GM12878 (cell line): ENCODE data around the gene RPS28. TPM values are rescaled to one million over a fixed set of nuclear protein-coding genes. Genes with fewer than 3 reads are reported as not detected.

Experiments
- ATAC-seq: fragments of 200-7000 bp; cut with Tn5 transposase; 3 replicates; pipeline ENCODE4 v1.9.1; 2020; ENCODE audit warnings: mild to moderate bottlenecking, moderate library complexity
- BruUV-seq: library from RNA; stranded (reverse); fragments of 400-500 nt; replicated peaks from 2 replicates; lab custom pipeline; 2021; lab: Mats Ljungman, UMichigan
- CTCF ChIA-PET: fragments of 300-600 bp; sonication (Branson Sonifier 250); formaldehyde crosslinking; extraction: SDS; loops from one replicate; lab custom pipeline; 2021; ENCODE audit warnings: inconsistent platforms; lab: Yijun Ruan, JAX
- POLR2A ChIA-PET: fragments of 350-600 bp; formaldehyde crosslinking; extraction: SDS; loops from one replicate; lab custom pipeline; 2021; ENCODE audit warnings: inconsistent platforms; lab: Charles Lee
- RAD21 ChIA-PET: fragments of 300-600 bp; sonication (Branson Sonifier 250); formaldehyde crosslinking; loops from one replicate; lab custom pipeline; 2023; ENCODE audit warnings: antibody characterized with exemption; ENCODE audit not compliant: unreplicated experiment; lab: Charles Lee
- SMC1A ChIA-PET: fragments of 300-600 bp; sonication (Branson Sonifier 250); formaldehyde crosslinking; loops from one replicate; lab custom pipeline; 2023; ENCODE audit not compliant: unreplicated experiment, uncharacterized antibody; lab: Charles Lee
- DNase-seq: peaks from one replicate; pipeline ENCODE4 v3.0.0-alpha.2; 2011; ENCODE audit warnings: low read depth, low spot score
- FAIRE-seq: peaks from 3 replicates; lab custom pipeline; 2011; peaks lifted over from hg19 to GRCh38; lab: Jason Lieb, UNC
- H2AFZ ChIP-seq: 2 replicates; pipeline ENCODE4 v1.6.0; 2011; ENCODE audit warnings: low read depth, low read length, control low read depth; ENCODE audit not compliant: control insufficient read depth
- H3K27ac ChIP-seq: 2 replicates; pipeline ENCODE4 v1.5.1; 2011; ENCODE audit warnings: control low read depth; ENCODE audit not compliant: control insufficient read depth, insufficient read depth
- H3K27me3 ChIP-seq, 2 experiments: replicated peaks in 1 of 2; 2 replicates each; pipeline versions ENCODE4 v1.6.0 to v1.6.1; 2011; ENCODE audit warnings: low read length in 1 of 2; ENCODE audit not compliant: control insufficient read depth in 2 of 2, insufficient read depth in 2 of 2
- H3K36me3 ChIP-seq, 2 experiments: 2 replicates each; pipeline ENCODE4 v1.5.1; 2011; ENCODE audit warnings: low read length in 1 of 2; ENCODE audit not compliant: control insufficient read depth in 2 of 2, insufficient read depth in 2 of 2
- H3K4me1 ChIP-seq: 2 replicates; pipeline ENCODE4 v1.6.1; 2011; ENCODE audit warnings: mild to moderate bottlenecking, low read length, moderate library complexity, mixed read lengths; ENCODE audit not compliant: control insufficient read depth, insufficient read depth
- H3K4me2 ChIP-seq: 2 replicates; pipeline ENCODE4 v1.6.0; 2011; ENCODE audit warnings: control low read depth; ENCODE audit not compliant: control insufficient read depth, insufficient read depth
- H3K4me3 ChIP-seq: fragments of 200-600 bp; sonication (generic); 2 replicates; pipeline ENCODE4 v1.5.1; 2016
- H3K79me2 ChIP-seq: 2 replicates; pipeline ENCODE4 v1.6.0; 2011; ENCODE audit warnings: low read length; ENCODE audit not compliant: control insufficient read depth, insufficient read depth
- H3K9ac ChIP-seq: 2 replicates; pipeline ENCODE4 v1.8.0; 2011; ENCODE audit warnings: low read length, control low read depth, mixed read lengths; ENCODE audit not compliant: control insufficient read depth, insufficient read depth
- H3K9me3 ChIP-seq: replicated peaks from 3 replicates; pipeline ENCODE4 v1.5.1; 2011; ENCODE audit warnings: mild to moderate bottlenecking, low read length; ENCODE audit not compliant: control insufficient read depth, insufficient read depth
- H4K20me1 ChIP-seq: 2 replicates; pipeline ENCODE4 v1.6.0; 2011; ENCODE audit not compliant: control insufficient read depth, insufficient read depth
- BACH1 ChIP-seq: fragments of 450-650 bp; IDR thresholded peaks from 2 replicates; pipeline ENCODE4 v1.6.1; 2017; ENCODE audit warnings: mild to moderate bottlenecking, borderline replicate concordance
- CBX3 ChIP-seq: fragments of 200-600 bp; sonication (generic); IDR thresholded peaks from 2 replicates; pipeline ENCODE4 v1.6.1; 2016; ENCODE audit warnings: low read depth, borderline replicate concordance
- ESRRA ChIP-seq: IDR thresholded peaks from 2 replicates; pipeline ENCODE4 v1.6.1; 2012; ENCODE audit warnings: mild to moderate bottlenecking, low read length, improper control_type of control experiment
- IRF4 ChIP-seq: IDR thresholded peaks from 2 replicates; pipeline ENCODE4 v1.6.1; 2011; ENCODE audit warnings: low read depth, low read length
- KAT2A ChIP-seq: conservative IDR thresholded peaks from 2 replicates; pipeline ENCODE4 v1.6.1; 2011; ENCODE audit warnings: low read depth, low read length; ENCODE audit not compliant: control insufficient read depth
- MTA2 ChIP-seq: fragments of 450-650 bp; IDR thresholded peaks from 2 replicates; pipeline ENCODE4 v1.6.1; 2016; ENCODE audit warnings: low read depth, mild to moderate bottlenecking, moderate library complexity
- NFYA ChIP-seq: IDR thresholded peaks from 2 replicates; pipeline ENCODE4 v1.6.1; 2011; ENCODE audit warnings: low read depth, mild to moderate bottlenecking, low read length, improper control_type of control experiment, borderline replicate concordance
- POLR2AphosphoS2 ChIP-seq: IDR thresholded peaks from 2 replicates; pipeline ENCODE4 v1.6.1; 2011; ENCODE audit warnings: low read depth, mild to moderate bottlenecking, low read length, improper control_type of control experiment, moderate library complexity
- POU2F2 ChIP-seq: IDR thresholded peaks from 3 replicates; pipeline ENCODE4 v1.6.1; 2011; ENCODE audit warnings: low read depth, mild to moderate bottlenecking, low read length, borderline replicate concordance
- SREBF2 ChIP-seq: IDR thresholded peaks from 2 replicates; pipeline ENCODE4 v1.6.1; 2012; ENCODE audit warnings: mild to moderate bottlenecking, low read length
- WGBS: methylation state at CpG from one replicate; pipeline ENCODE4 v1.1.6; 2016; ENCODE audit warnings: low lambda C conversion rate; ENCODE audit not compliant: insufficient replicate concordance, insufficient coverage; ENCODE audit errors: missing lambda C conversion rate; 5-methylcytosine and 5-hydroxymethylcytosine counted together
- in situ Hi-C: fragments of 300-500 bp; cut with MboI; formaldehyde crosslinking; loops from 9 replicates; pipeline ENCODE4 v1.14.3; 2018; ENCODE audit warnings: mixed read lengths
- intact Hi-C: fragments of 100-400 bp; cut with micrococcal nuclease; formaldehyde crosslinking; loops from one replicate; pipeline ENCODE4 v1.14.2; 2022; ENCODE audit not compliant: unreplicated experiment
- polyA plus RNA-seq, 11 experiments: library from polyadenylated mRNA; depleted of rRNA in 4 of 11; unstranded in 6 of 11; stranded (reverse) in 5 of 11; fragments of >200 nt; fragmentation: Nextera tagmentation in 4 of 11; fragmentation: Illumina TruSeq in 1 of 11; extraction: Ambion mirVana in 4 of 11; extraction: Trizol in 1 of 11; gene quantifications; 1 replicate in 1 of 11; 2 replicates in 10 of 11; pipeline versions ENCODE4 v1.2.1 to v1.2.3, GENCODE V29; 2011 to 2016; ENCODE audit warnings: inconsistent platforms in 2 of 11, missing spikeins in 2 of 11, low read depth in 1 of 11
- total RNA-seq, 4 experiments: library from RNA; depleted of rRNA in 3 of 4; stranded (reverse); fragments of >200 nt in 3 of 4; fragmentation: Illumina TruSeq in 1 of 4; extraction: Trizol in 1 of 4; gene quantifications; 2 replicates each; pipeline versions ENCODE4 v1.2.1 to v1.2.3, GENCODE V29; 2013 to 2021
- TF ChIP-seq, protein P1 (sequence below): IDR thresholded peaks from 2 replicates; pipeline ENCODE4 v1.6.1; 2011; ENCODE audit warnings: borderline replicate concordance, low read depth, mild to moderate bottlenecking, moderate library complexity, low read length; ENCODE audit not compliant: insufficient read depth, poor library complexity, severe bottlenecking
- TF ChIP-seq, protein P2 (sequence below): fragments of 450-650 bp; formaldehyde crosslinking; IDR thresholded peaks from 2 replicates; pipeline ENCODE4 v1.4.0; 2022; ENCODE audit warnings: mild to moderate bottlenecking, moderate library complexity
- TF ChIP-seq, protein P3 (sequence below): fragments of 150-350 bp; IDR thresholded peaks from 2 replicates; pipeline ENCODE4 v1.6.1; 2014; ENCODE audit warnings: mild to moderate bottlenecking, low read depth, low read length
- TF ChIP-seq, protein P4 (sequence below): fragments of 450-650 bp; IDR thresholded peaks from 2 replicates; pipeline ENCODE4 v1.6.1; 2017; ENCODE audit warnings: antibody characterized with exemption, mild to moderate bottlenecking, moderate library complexity

RPS28 gene
- total and polyA plus RNA-seq, 10 of the 15 experiments (the other 5 are each of a cell fraction or from before 2014, with no cell fraction given): 422 to 3,905 (median 1,580) TPM

DNA sequence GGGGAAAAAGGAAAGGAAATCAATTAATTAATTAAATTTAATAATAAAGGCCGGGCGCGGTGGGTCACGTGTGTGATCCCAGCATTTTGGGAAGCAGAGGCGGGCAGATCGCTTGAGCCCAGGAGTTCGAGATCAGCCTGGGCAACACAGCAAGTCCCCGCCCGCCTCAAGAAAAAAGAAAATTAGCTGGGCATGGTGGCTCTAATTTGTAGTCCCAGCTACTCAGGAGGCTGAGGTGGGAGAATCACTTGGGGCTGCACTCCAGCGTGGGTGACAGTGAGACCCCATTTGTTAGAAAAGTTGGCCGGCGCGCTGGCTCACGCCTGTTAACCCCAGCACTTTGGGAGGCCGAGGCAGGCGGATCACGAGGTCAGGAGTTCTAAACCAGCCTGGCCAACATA is 12.4 kb upstream of the RPS28 start:
- ATAC-seq: no peak
- ChIA-PET SMC1A (no interaction called here), RAD21 (no interaction called here), POLR2A (interaction anchor here (1.0 kb wide), 1 partner anchor 42 kb away, joined by 9 read pairs; no protein-coding TSS in a partner anchor), CTCF (no interaction called here)
- no peak for DNase-seq
- in situ Hi-C loops: loop anchor here (5.0 kb wide), 1 partner anchor 37 kb away; no protein-coding TSS in a partner anchor
- Histone ChIP-seq H3K4me2 (peak overlapping the region; percentile 78), H3K4me1 (peaks cover 11% of the 10 kb centered on the region), H3K9ac (no peak overlapping the region; the same call in 1 of the 2 replicates), H4K20me1 (no peaks in the 10 kb centered on the region), H3K4me3 (peak overlapping the region; percentile 91; the same call in 1 of the 2 replicates), H3K9me3 (no peaks in the 10 kb centered on the region), H3K79me2 (peaks cover 21% of the 10 kb centered on the region), H3K27me3 (no peaks in the 10 kb centered on the region), H2AFZ (no peak overlapping the region), H3K36me3 (peaks cover 9 to 12% of the 10 kb centered on the region in 2 experiments; a peak in 3 of 4 replicates), H3K27ac (no peak overlapping the region)
- no peak for FAIRE-seq
- BruUV-seq: TSS peak; percentile 77
- 79% methylated on average over 17 of the region's 17 CpGs for WGBS
- intact Hi-C loops: no loop called here
- no peak for TF ChIP-seq POLR2AphosphoS2
- no peak for TF ChIP-seq BACH1
- TF ChIP-seq, protein P1, sequence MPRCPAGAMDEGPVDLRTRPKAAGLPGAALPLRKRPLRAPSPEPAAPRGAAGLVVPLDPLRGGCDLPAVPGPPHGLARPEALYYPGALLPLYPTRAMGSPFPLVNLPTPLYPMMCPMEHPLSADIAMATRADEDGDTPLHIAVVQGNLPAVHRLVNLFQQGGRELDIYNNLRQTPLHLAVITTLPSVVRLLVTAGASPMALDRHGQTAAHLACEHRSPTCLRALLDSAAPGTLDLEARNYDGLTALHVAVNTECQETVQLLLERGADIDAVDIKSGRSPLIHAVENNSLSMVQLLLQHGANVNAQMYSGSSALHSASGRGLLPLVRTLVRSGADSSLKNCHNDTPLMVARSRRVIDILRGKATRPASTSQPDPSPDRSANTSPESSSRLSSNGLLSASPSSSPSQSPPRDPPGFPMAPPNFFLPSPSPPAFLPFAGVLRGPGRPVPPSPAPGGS: no peak
- TF ChIP-seq IRF4: no peak
- TF ChIP-seq, protein P2, sequence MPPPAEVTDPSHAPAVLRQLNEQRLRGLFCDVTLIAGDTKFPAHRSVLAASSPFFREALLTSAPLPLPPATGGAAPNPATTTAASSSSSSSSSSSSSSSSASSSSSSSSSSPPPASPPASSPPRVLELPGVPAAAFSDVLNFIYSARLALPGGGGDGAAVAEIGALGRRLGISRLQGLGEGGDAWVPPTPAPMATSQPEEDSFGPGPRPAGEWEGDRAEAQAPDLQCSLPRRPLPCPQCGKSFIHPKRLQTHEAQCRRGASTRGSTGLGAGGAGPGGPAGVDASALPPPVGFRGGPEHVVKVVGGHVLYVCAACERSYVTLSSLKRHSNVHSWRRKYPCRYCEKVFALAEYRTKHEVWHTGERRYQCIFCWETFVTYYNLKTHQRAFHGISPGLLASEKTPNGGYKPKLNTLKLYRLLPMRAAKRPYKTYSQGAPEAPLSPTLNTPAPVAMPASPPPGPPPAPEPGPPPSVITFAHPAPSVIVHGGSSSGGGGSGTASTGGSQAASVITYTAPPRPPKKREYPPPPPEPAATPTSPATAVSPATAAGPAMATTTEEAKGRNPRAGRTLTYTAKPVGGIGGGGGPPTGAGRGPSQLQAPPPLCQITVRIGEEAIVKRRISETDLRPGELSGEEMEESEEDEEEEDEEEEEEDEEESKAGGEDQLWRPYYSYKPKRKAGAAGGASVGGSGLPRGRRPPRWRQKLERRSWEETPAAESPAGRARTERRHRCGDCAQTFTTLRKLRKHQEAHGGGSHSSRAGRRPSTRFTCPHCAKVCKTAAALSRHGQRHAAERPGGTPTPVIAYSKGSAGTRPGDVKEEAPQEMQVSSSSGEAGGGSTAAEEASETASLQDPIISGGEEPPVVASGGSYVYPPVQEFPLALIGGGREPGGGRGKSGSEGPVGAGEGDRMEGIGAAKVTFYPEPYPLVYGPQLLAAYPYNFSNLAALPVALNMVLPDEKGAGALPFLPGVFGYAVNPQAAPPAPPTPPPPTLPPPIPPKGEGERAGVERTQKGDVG: no peak
- TF ChIP-seq, protein P3, sequence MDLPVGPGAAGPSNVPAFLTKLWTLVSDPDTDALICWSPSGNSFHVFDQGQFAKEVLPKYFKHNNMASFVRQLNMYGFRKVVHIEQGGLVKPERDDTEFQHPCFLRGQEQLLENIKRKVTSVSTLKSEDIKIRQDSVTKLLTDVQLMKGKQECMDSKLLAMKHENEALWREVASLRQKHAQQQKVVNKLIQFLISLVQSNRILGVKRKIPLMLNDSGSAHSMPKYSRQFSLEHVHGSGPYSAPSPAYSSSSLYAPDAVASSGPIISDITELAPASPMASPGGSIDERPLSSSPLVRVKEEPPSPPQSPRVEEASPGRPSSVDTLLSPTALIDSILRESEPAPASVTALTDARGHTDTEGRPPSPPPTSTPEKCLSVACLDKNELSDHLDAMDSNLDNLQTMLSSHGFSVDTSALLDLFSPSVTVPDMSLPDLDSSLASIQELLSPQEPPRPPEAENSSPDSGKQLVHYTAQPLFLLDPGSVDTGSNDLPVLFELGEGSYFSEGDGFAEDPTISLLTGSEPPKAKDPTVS: no peak
- TF ChIP-seq POU2F2: no peak
- TF ChIP-seq, protein P4, sequence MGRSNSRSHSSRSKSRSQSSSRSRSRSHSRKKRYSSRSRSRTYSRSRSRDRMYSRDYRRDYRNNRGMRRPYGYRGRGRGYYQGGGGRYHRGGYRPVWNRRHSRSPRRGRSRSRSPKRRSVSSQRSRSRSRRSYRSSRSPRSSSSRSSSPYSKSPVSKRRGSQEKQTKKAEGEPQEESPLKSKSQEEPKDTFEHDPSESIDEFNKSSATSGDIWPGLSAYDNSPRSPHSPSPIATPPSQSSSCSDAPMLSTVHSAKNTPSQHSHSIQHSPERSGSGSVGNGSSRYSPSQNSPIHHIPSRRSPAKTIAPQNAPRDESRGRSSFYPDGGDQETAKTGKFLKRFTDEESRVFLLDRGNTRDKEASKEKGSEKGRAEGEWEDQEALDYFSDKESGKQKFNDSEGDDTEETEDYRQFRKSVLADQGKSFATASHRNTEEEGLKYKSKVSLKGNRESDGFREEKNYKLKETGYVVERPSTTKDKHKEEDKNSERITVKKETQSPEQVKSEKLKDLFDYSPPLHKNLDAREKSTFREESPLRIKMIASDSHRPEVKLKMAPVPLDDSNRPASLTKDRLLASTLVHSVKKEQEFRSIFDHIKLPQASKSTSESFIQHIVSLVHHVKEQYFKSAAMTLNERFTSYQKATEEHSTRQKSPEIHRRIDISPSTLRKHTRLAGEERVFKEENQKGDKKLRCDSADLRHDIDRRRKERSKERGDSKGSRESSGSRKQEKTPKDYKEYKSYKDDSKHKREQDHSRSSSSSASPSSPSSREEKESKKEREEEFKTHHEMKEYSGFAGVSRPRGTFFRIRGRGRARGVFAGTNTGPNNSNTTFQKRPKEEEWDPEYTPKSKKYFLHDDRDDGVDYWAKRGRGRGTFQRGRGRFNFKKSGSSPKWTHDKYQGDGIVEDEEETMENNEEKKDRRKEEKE: no peak
- no peak for TF ChIP-seq SREBF2
- no peak for TF ChIP-seq NFYA
- TF ChIP-seq MTA2: no peak
- TF ChIP-seq KAT2A: no peak
- no peak for TF ChIP-seq CBX3
- no peak for TF ChIP-seq ESRRA
